Caco-2 (cell line): ENCODE data around the gene NETO1. TPM values are rescaled to one million over a fixed set of nuclear protein-coding genes. Genes with fewer than 3 reads are reported as not detected.

ENCODE experiments used
- BruUV-seq: library from RNA; stranded (reverse); fragments of 400-500 nt; replicated peaks from 2 replicates; lab custom pipeline; 2021; lab: Mats Ljungman, UMichigan
- CTCF ChIA-PET: fragments of 300-600 bp; sonication (Branson Sonifier 250); formaldehyde crosslinking; loops from one replicate; lab custom pipeline; 2022; ENCODE audit warnings: antibody characterized with exemption; lab: Charles Lee
- POLR2A ChIA-PET: fragments of 300-600 bp; sonication (Branson Sonifier 250); formaldehyde crosslinking; loops from one replicate; lab custom pipeline; 2022; ENCODE audit warnings: antibody characterized with exemption; lab: Charles Lee
- DNase-seq, 2 experiments: peaks; one replicate each; pipeline versions ENCODE4 v3.0.0 to v3.0.0-alpha.2; 2020 to 2022
- H3K27me3 ChIP-seq: replicated peaks from 2 replicates; pipeline ENCODE4 v1.6.0; 2011; ENCODE audit warnings: low read length; ENCODE audit not compliant: control insufficient read depth, insufficient read depth
- H3K36me3 ChIP-seq: 2 replicates; pipeline ENCODE4 v1.5.1; 2011; ENCODE audit warnings: low read length; ENCODE audit not compliant: control insufficient read depth, insufficient read depth
- H3K4me1 ChIP-seq: fragments of 250-450 bp; sonication (Bioruptor Pico); 2 replicates; pipeline ENCODE4 v1.5.1; 2020; ENCODE audit warnings: mild to moderate bottlenecking
- H3K4me3 ChIP-seq: 2 replicates; pipeline ENCODE4 v1.5.1; 2011; ENCODE audit warnings: low read depth, mild to moderate bottlenecking, control low read depth, low read length
- H3K9me3 ChIP-seq: fragments of 250-450 bp; sonication (Bioruptor Pico); 2 replicates; pipeline ENCODE4 v1.5.1; 2020; ENCODE audit warnings: mild to moderate bottlenecking, moderate library complexity
- H3K27ac Mint-ChIP-seq: one replicate; pipeline ENCODE4 v1.8.0; 2022; ENCODE audit warnings: mixed read lengths; ENCODE audit not compliant: unreplicated experiment
- H3K27me3 Mint-ChIP-seq: one replicate; pipeline ENCODE4 v1.8.0; 2022; ENCODE audit warnings: mixed read lengths; ENCODE audit not compliant: insufficient read depth, unreplicated experiment
- H3K36me3 Mint-ChIP-seq: one replicate; pipeline ENCODE4 v1.8.0; 2022; ENCODE audit warnings: mild to moderate bottlenecking, mixed read lengths; ENCODE audit not compliant: insufficient read depth, unreplicated experiment
- H3K4me1 Mint-ChIP-seq: one replicate; pipeline ENCODE4 v1.8.0; 2022; ENCODE audit warnings: low read depth, mixed read lengths; ENCODE audit not compliant: unreplicated experiment
- H3K4me3 Mint-ChIP-seq: one replicate; pipeline ENCODE4 v1.8.0; 2022; ENCODE audit warnings: mild to moderate bottlenecking, moderate library complexity, mixed read lengths; ENCODE audit not compliant: unreplicated experiment
- H3K9me3 Mint-ChIP-seq: one replicate; pipeline ENCODE4 v1.8.0; 2022; ENCODE audit warnings: mixed read lengths; ENCODE audit not compliant: unreplicated experiment
- intact Hi-C: fragments of 100-400 bp; cut with micrococcal nuclease; formaldehyde crosslinking; loops from one replicate; pipeline ENCODE4 v1.10.0; 2022; ENCODE audit not compliant: unreplicated experiment
- microRNA-seq: library from miRNA; unstranded; fragments of <30 nt; microRNA quantifications from one replicate; pipeline ENCODE4 v1.2.0, GENCODE V29; 2022
- total RNA-seq: library from RNA; stranded (reverse); gene quantifications from 2 replicates; pipeline ENCODE4 v1.2.3, GENCODE V29; 2022
- TF ChIP-seq, protein P1 (sequence below), 2 experiments: fragments of 200-600 bp in 1 of 2; IDR thresholded peaks; 1 replicate in 1 of 2; 2 replicates in 1 of 2; pipeline versions ENCODE4 v1.5.1 to v1.8.0; 2011 to 2022; ENCODE audit warnings: antibody characterized with exemption in 1 of 2, control low read depth in 1 of 2, inconsistent platforms in 1 of 2, low read depth in 1 of 2, low read length in 1 of 2, mild to moderate bottlenecking in 1 of 2, moderate library complexity in 1 of 2; ENCODE audit not compliant: insufficient read depth in 1 of 2, severe bottlenecking in 1 of 2, unreplicated experiment in 1 of 2

Gene NETO1
- total RNA-seq, 1 experiment from 2014 or later, result not detected

DNA sequence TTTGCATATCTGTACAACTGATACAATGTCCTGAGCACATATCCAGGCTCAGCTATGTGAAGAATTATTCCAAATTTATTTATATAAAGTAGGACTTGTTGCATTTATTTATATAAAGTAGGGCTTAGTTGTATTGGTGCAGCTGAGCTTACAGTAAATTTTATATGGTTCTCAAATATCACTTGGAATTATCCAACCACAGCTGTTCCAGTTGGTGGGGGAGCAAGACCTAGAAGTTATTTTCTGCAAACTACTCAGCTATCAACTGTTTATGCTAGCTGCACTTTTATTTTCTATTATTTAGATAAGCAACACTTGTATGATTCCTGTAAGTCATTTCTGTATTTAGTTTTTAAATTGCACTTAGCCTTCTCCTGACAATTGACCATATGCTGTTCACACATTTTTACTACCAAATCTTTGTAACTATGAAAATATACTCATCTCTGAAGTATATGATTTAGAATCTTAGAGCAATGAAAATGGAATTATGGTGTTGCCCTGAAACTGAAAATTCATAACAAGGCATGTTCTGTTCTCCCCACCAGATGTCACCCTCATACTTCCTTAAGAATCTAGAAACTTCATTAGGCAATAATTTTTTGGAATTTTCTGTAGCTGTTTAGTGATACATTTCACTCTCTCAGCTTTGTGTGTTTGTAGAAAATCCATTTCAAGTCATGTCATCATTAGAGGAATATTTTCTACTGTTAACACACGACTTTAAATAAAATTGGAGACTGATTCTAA is 166.7 kb downstream of the NETO1 start:
- Histone ChIP-seq H3K36me3 (no peaks in the 10 kb centered on the region), H3K9me3 (no peaks in the 10 kb centered on the region), H3K4me1 (no peaks in the 10 kb centered on the region), H3K4me3 (no peak overlapping the region), H3K27me3 (no peaks in the 10 kb centered on the region)
- BruUV-seq, result no TSS peak
- H3K27ac Mint-ChIP-seq, result no peak overlapping the region
- ChIA-PET POLR2A (no interaction called here), CTCF (no interaction called here)
- no peak for DNase-seq
- no peaks in the 10 kb centered on the region for H3K4me1 Mint-ChIP-seq
- intact Hi-C loops, result loop anchor here (5.0 kb wide), 1 partner anchor 436 kb away; no protein-coding TSS in a partner anchor
- TF ChIP-seq, protein P1, sequence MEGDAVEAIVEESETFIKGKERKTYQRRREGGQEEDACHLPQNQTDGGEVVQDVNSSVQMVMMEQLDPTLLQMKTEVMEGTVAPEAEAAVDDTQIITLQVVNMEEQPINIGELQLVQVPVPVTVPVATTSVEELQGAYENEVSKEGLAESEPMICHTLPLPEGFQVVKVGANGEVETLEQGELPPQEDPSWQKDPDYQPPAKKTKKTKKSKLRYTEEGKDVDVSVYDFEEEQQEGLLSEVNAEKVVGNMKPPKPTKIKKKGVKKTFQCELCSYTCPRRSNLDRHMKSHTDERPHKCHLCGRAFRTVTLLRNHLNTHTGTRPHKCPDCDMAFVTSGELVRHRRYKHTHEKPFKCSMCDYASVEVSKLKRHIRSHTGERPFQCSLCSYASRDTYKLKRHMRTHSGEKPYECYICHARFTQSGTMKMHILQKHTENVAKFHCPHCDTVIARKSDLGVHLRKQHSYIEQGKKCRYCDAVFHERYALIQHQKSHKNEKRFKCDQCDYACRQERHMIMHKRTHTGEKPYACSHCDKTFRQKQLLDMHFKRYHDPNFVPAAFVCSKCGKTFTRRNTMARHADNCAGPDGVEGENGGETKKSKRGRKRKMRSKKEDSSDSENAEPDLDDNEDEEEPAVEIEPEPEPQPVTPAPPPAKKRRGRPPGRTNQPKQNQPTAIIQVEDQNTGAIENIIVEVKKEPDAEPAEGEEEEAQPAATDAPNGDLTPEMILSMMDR (IDR thresholded peaks at IDR 0.05; ENCODE audit: insufficient read depth in 1 of 2, low read depth in 1 of 2, low read length in 1 of 2, severe bottlenecking in 1 of 2, unreplicated experiment in 1 of 2), result peak in 1 of 2 experiments; percentile 6
- H3K4me3 Mint-ChIP-seq, result no peak overlapping the region
- H3K27me3 Mint-ChIP-seq, result peaks cover 6% of the 10 kb centered on the region
- H3K9me3 Mint-ChIP-seq, result no peaks in the 10 kb centered on the region
- H3K36me3 Mint-ChIP-seq, result no peaks in the 10 kb centered on the region

DNA sequence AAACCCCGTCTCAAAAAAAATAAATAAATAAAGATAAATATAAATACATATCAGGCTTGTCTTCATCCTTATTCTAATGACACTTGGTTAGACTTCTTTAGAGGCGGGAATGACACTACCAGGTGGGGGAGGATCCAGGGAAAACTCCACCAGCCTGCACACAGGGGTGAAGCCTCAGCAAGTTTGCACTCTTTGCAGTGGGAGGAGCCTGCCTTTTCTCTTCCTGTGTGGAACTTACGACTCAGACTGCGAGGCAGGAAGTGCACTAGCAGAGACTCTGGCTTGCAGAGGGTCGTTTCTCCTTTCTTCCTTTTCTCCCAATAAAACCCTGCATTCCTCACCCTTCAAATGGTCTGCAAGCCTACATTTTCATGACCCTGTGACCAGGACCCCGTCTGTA is 170.1 kb downstream of the NETO1 start:
- Mint-ChIP-seq H3K27me3 (no peaks in the 10 kb centered on the region), H3K36me3 (no peaks in the 10 kb centered on the region), H3K4me1 (no peaks in the 10 kb centered on the region), H3K9me3 (no peaks in the 10 kb centered on the region), H3K4me3 (no peak overlapping the region), H3K27ac (no peak overlapping the region)
- Histone ChIP-seq H3K4me1 (no peaks in the 10 kb centered on the region), H3K27me3 (no peaks in the 10 kb centered on the region), H3K36me3 (no peaks in the 10 kb centered on the region), H3K4me3 (no peak overlapping the region), H3K9me3 (no peaks in the 10 kb centered on the region)
- TF ChIP-seq, protein P1 (IDR thresholded peaks at IDR 0.05; ENCODE audit: insufficient read depth in 1 of 2, low read depth in 1 of 2, low read length in 1 of 2, severe bottlenecking in 1 of 2, unreplicated experiment in 1 of 2), result no peak
- BruUV-seq, result no TSS peak
- CTCF ChIA-PET, result no interaction called here
- no peak for DNase-seq
- intact Hi-C loops, result no loop called here
- POLR2A ChIA-PET, result no interaction called here

DNA sequence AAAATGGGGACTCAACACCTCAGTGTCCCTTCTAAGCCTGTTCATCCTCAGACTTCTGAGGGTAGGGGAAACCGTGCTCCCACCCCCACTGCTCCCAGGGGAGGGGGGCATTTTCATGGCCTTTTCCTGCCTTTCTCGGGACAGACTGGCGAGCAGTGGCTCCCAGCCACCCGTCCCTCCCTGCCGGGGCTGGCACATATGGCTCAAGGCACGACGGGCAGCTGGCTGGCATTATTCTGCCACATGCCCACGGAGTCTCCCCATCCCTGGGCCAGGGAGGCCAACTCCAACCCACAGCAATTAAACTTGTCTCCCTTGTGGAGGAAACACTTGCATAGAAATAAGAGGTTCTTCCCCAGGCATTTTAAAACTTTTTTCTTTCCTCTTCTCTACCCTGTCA is 175.2 kb downstream of the NETO1 start:
- no peak overlapping the region for H3K4me3 ChIP-seq
- Mint-ChIP-seq H3K27me3 (no peaks in the 10 kb centered on the region), H3K4me3 (no peak overlapping the region), H3K36me3 (no peaks in the 10 kb centered on the region), H3K27ac (no peak overlapping the region), H3K9me3 (no peaks in the 10 kb centered on the region), H3K4me1 (no peaks in the 10 kb centered on the region)
- H3K9me3 ChIP-seq, result no peaks in the 10 kb centered on the region
- no peaks in the 10 kb centered on the region for H3K27me3 ChIP-seq
- DNase-seq, result no peak
- ChIA-PET CTCF (no interaction called here), POLR2A (no interaction called here)
- intact Hi-C loops, result no loop called here
- TF ChIP-seq, protein P1 (IDR thresholded peaks at IDR 0.05; ENCODE audit: insufficient read depth in 1 of 2, low read depth in 1 of 2, low read length in 1 of 2, severe bottlenecking in 1 of 2, unreplicated experiment in 1 of 2), result no peak
- H3K4me1 ChIP-seq, result no peaks in the 10 kb centered on the region
- H3K36me3 ChIP-seq, result no peaks in the 10 kb centered on the region
- BruUV-seq, result no TSS peak

Small RNAs within 50 kb of the gene (microRNA-seq; reads per million reads assigned to microRNA genes)
- not detected for gene MIR548AV
